GDM1 (cell line): ENCODE measurements around the gene OR52E5.

Experiments used
- DNase-seq: peaks from one replicate; lab custom pipeline; 2025; lab: John Stamatoyannopoulos, UW

OR52E5 gene

DNA sequence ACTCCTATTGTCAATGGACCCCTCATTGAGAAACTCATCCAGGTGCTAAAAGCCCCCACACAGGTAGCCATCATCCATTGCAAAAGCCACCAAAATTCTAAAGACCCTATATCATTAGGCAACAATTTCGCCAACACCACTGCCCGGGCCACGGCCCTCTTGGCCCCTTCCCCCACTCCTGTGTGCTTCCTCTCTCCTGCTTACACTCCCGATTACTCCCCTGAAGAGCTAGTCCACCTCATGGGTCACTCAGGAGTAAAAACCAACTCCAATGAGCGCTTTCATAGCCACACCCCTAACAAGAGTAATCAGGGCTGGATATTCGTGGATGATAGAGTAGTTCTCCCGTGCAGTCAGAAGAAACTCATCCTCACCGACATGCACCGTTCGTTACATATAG is 40.1 kb downstream of the OR52E5 start:
- no peak for DNase-seq

GRCh38 chr11:5937868-5938602 is 45.0 kb downstream of the OR52E5 start:
- no peak for DNase-seq

- no peak for DNase-seq
Measured at GRCh38 chr11:5938603-5938965, 45.6 kb downstream of the OR52E5 start.

- no peak for DNase-seq
Measured at GRCh38 chr11:5940748-5941147, 47.7 kb downstream of the OR52E5 start.

DNA sequence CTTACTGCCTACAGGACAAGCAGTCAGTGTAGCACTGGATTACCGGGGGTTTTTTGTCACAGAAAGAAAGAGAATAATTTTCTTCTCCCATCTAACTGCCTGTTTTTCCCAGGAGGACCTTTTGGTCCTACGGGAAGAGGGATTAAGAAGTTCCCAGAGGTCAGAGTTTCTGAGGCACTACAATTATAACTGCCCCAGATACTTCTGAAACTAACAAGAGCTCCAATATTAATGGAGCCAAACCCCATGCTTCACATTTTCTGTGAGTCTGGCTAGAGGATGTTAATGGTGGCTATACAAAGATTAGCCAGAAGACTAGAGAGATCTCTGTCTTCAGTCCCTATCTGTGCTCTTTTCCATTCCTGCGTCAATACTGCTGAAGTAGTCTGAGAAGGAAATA is 48.9 kb downstream of the OR52E5 start, which contains the start of gene OR56A3:
OR56A3 (plus strand) TSS at position 301 of the 400 bp plus-strand sequence. CDS start 5,096 bp downstream, outside the sequence.
- DNase-seq, result no peak
